ENCODE measurements around the gene LRSAM1. TPM values are rescaled to one million over a fixed set of nuclear protein-coding genes. Genes with fewer than 3 reads are reported as not detected.
A peak's percentile ranks its signal among the peaks of the same experiment; 100 is the strongest.

LRSAM1 gene
- polyA plus RNA-seq, 2 donors = 10.7 to 17.5 TPM

DNA sequence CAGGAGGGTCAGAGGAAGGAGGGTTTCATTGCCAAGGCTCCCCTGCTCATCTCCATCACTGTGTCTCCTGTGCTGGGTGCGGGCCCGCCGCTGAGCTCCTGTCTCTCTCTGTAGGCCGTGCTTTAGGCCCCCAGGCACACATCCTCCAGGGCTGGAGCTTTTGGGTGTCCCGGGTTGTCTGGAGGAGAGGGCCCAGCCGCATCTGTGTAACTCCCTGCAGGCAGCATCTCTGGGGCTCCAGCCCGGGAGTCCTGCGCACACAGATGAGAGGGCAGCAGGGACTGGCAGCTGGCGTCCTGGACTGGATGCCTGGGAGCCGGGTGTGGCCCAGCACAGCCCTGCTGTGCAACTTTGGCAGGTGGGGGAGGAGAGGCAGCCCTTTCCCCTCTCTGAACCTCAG lies 40.2 kb downstream of the LRSAM1 start:
- H3K27me3 ChIP-seq (ENCODE audit: control insufficient read depth in 1 of 2, insufficient read depth in 2 of 2, low read length in 2 of 2) = no peaks in the 10 kb centered on the region
- peaks cover 13 to 48% of the 10 kb centered on the region in 2 donors for H3K36me3 ChIP-seq (ENCODE audit: control insufficient read depth in 2 of 2, insufficient read depth in 2 of 2, low read length in 1 of 2)
- H3K9me3 ChIP-seq (ENCODE audit: control insufficient read depth in 2 of 2, insufficient read depth in 1 of 2, low read depth in 1 of 2, low read length in 1 of 2) = no peaks in the 10 kb centered on the region
- H3K4me1 ChIP-seq (ENCODE audit: control insufficient read depth in 2 of 2, insufficient read depth in 2 of 2, low read length in 1 of 2) = peaks cover 0 to 9% of the 10 kb centered on the region in 2 donors
- WGBS, 2 donors = 83% methylated on average over 10 of the region's 10 CpGs
- no peak overlapping the region for H3K4me3 ChIP-seq (ENCODE audit: low read depth in 1 of 2, low read length in 2 of 2)
- H3K27ac ChIP-seq (ENCODE audit: low read depth in 2 of 2, low read length in 1 of 2) = no peak overlapping the region

GRCh38 chr9:127492616-127493015 lies 41.3 kb downstream of the LRSAM1 start:
- no peak overlapping the region for H3K4me3 ChIP-seq (ENCODE audit: low read depth in 1 of 2, low read length in 2 of 2)
- peaks cover 17 to 56% of the 10 kb centered on the region in 2 donors for H3K36me3 ChIP-seq (ENCODE audit: control insufficient read depth in 2 of 2, insufficient read depth in 2 of 2, low read length in 1 of 2)
- 78 to 83% methylated on average over 14 of the region's 14 CpGs for WGBS, 2 donors
- H3K27ac ChIP-seq (ENCODE audit: low read depth in 2 of 2, low read length in 1 of 2) = no peak overlapping the region
- H3K4me1 ChIP-seq (ENCODE audit: control insufficient read depth in 2 of 2, insufficient read depth in 2 of 2, low read length in 1 of 2) = peaks cover 0 to 13% of the 10 kb centered on the region in 2 donors
- H3K9me3 ChIP-seq (ENCODE audit: control insufficient read depth in 2 of 2, insufficient read depth in 1 of 2, low read depth in 1 of 2, low read length in 1 of 2) = no peaks in the 10 kb centered on the region
- no peaks in the 10 kb centered on the region for H3K27me3 ChIP-seq (ENCODE audit: control insufficient read depth in 1 of 2, insufficient read depth in 2 of 2, low read length in 2 of 2)

DNA sequence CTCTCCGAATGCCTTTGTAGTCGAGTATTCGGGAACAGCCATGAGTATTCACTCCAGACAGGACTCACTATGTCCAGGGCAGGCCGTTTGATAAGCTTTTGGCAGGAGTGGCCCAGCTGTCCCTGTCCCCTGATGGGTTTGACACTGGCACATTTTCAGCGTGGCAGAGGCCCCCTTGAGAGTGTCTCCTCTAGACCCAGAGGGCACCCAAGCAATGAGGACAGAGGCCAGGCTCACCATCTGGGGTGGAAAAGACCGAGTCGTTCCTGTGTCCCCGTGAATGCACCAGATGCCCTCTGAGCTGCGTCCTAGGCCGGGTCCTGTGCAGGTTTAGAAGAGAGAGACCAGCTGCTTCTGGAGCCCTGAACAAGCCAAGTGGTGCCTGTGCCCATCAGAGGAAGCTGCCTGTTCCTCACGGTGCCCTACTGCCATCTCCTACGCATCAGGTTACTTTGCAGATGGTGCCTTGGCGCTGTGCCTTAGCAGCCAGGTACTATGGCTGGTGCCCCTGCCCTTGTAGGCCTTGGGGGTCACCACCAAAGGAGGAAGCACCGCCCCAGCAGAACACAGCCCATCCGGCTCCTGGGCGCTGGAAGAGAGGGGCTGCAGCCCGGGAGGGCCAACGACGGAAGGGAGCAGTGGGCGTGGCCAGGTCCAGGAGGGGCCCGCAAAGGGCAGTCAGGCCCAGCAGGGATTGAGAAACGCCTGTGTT lies 42.4 kb downstream of the LRSAM1 start:
- Histone ChIP-seq H3K27ac (ENCODE audit: low read depth in 2 of 2, low read length in 1 of 2) (peak overlapping the region in 1 of 2 donors; percentile 11), H3K4me1 (ENCODE audit: control insufficient read depth in 2 of 2, insufficient read depth in 2 of 2, low read length in 1 of 2) (peaks cover 0 to 13% of the 10 kb centered on the region in 2 donors), H3K4me3 (ENCODE audit: low read depth in 1 of 2, low read length in 2 of 2) (no peak overlapping the region), H3K27me3 (ENCODE audit: control insufficient read depth in 1 of 2, insufficient read depth in 2 of 2, low read length in 2 of 2) (no peaks in the 10 kb centered on the region), H3K36me3 (ENCODE audit: control insufficient read depth in 2 of 2, insufficient read depth in 2 of 2, low read length in 1 of 2) (peaks cover 23 to 61% of the 10 kb centered on the region in 2 donors), H3K9me3 (ENCODE audit: control insufficient read depth in 2 of 2, insufficient read depth in 1 of 2, low read depth in 1 of 2, low read length in 1 of 2) (no peaks in the 10 kb centered on the region)
- 79% methylated on average over 22 of the region's 22 CpGs for WGBS, 2 donors

DNA sequence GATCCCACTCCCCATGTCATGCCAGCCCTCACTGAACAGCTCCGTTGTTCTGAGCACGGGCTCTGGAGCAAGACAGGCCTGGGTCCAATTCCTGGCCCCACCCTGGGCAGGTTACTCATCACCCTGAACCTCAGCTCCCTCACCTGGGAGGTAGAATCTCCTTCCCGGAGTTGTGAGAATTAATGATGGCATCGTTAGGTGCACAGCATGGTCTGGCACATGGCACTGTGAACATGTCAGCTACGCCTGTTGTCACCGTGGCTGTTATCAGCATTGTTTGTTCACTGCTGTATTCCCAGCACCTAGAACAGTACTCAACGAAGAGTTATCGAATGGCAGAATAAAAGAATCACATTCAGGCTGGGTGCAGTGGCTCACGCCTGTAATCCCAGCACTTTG lies 43.0 kb downstream of the LRSAM1 start:
- Histone ChIP-seq H3K4me3 (ENCODE audit: low read depth in 1 of 2, low read length in 2 of 2) (no peak overlapping the region), H3K27ac (ENCODE audit: low read depth in 2 of 2, low read length in 1 of 2) (peak overlapping the region in 1 of 2 donors; percentile 11), H3K27me3 (ENCODE audit: control insufficient read depth in 1 of 2, insufficient read depth in 2 of 2, low read length in 2 of 2) (no peaks in the 10 kb centered on the region), H3K9me3 (ENCODE audit: control insufficient read depth in 2 of 2, insufficient read depth in 1 of 2, low read depth in 1 of 2, low read length in 1 of 2) (no peaks in the 10 kb centered on the region), H3K4me1 (ENCODE audit: control insufficient read depth in 2 of 2, insufficient read depth in 2 of 2, low read length in 1 of 2) (peaks cover 0 to 13% of the 10 kb centered on the region in 2 donors), H3K36me3 (ENCODE audit: control insufficient read depth in 2 of 2, insufficient read depth in 2 of 2, low read length in 1 of 2) (peaks cover 23 to 57% of the 10 kb centered on the region in 2 donors)
- WGBS, 2 donors = 53 to 73% methylated on average over 9 of the region's 9 CpGs

GRCh38 chr9:127495884-127496555 lies 44.7 kb downstream of the LRSAM1 start:
- 74 to 76% methylated on average over 14 of the region's 14 CpGs for WGBS, 2 donors

DNA sequence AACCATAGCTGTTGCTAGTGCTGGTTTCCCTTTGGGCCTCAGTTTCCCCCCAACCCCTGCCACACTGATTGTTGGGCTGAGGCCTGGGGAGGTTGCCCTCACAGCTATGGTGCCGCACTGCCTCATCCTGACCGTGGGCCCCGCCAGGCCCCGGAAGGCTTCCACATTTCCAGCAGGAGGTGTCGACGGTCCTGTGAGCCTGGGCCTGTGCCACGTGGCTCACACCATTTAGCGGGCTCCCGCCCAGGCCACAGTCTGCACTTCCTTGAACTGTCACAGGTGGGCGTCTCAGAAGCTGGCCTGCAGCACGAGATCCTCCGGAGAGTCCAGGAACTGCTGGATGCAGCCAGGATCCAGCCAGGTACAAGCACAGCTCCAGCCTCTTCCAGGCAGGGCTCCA lies 45.7 kb downstream of the LRSAM1 start:
- no peak overlapping the region for H3K4me3 ChIP-seq (ENCODE audit: low read depth in 1 of 2, low read length in 2 of 2)

More at GRCh38 chr9:127495884-127496555, 44.7 kb downstream of the LRSAM1 start:
- no peak overlapping the region for H3K4me3 ChIP-seq (ENCODE audit: low read depth in 1 of 2, low read length in 2 of 2)
- H3K36me3 ChIP-seq (ENCODE audit: control insufficient read depth in 2 of 2, insufficient read depth in 2 of 2, low read length in 1 of 2) = peaks cover 27 to 55% of the 10 kb centered on the region in 2 donors
- no peaks in the 10 kb centered on the region for H3K27me3 ChIP-seq (ENCODE audit: control insufficient read depth in 1 of 2, insufficient read depth in 2 of 2, low read length in 2 of 2)
- no peaks in the 10 kb centered on the region for H3K9me3 ChIP-seq (ENCODE audit: control insufficient read depth in 2 of 2, insufficient read depth in 1 of 2, low read depth in 1 of 2, low read length in 1 of 2)
- peak overlapping the region in 1 of 2 donors; percentile 56 for H3K27ac ChIP-seq (ENCODE audit: low read depth in 2 of 2, low read length in 1 of 2)
- peaks cover 0 to 13% of the 10 kb centered on the region in 2 donors for H3K4me1 ChIP-seq (ENCODE audit: control insufficient read depth in 2 of 2, insufficient read depth in 2 of 2, low read length in 1 of 2)

GRCh38 chr9:127497656-127498290 lies 46.5 kb downstream of the LRSAM1 start:
- Histone ChIP-seq H3K27me3 (ENCODE audit: control insufficient read depth in 1 of 2, insufficient read depth in 2 of 2, low read length in 2 of 2) (no peaks in the 10 kb centered on the region), H3K36me3 (ENCODE audit: control insufficient read depth in 2 of 2, insufficient read depth in 2 of 2, low read length in 1 of 2) (peaks cover 28 to 45% of the 10 kb centered on the region in 2 donors), H3K27ac (ENCODE audit: low read depth in 2 of 2, low read length in 1 of 2) (peak overlapping the region in 1 of 2 donors; percentile 1), H3K4me3 (ENCODE audit: low read depth in 1 of 2, low read length in 2 of 2) (no peak overlapping the region), H3K4me1 (ENCODE audit: control insufficient read depth in 2 of 2, insufficient read depth in 2 of 2, low read length in 1 of 2) (peaks cover 0 to 13% of the 10 kb centered on the region in 2 donors), H3K9me3 (ENCODE audit: control insufficient read depth in 2 of 2, insufficient read depth in 1 of 2, low read depth in 1 of 2, low read length in 1 of 2) (no peaks in the 10 kb centered on the region)
- WGBS, 2 donors = 90 to 94% methylated on average over 13 of the region's 13 CpGs

More for the DNA sequence above, 45.7 kb downstream of the LRSAM1 start:
- peaks cover 0 to 13% of the 10 kb centered on the region in 2 donors for H3K4me1 ChIP-seq (ENCODE audit: control insufficient read depth in 2 of 2, insufficient read depth in 2 of 2, low read length in 1 of 2)
- H3K27me3 ChIP-seq (ENCODE audit: control insufficient read depth in 1 of 2, insufficient read depth in 2 of 2, low read length in 2 of 2) = no peaks in the 10 kb centered on the region
- H3K27ac ChIP-seq (ENCODE audit: low read depth in 2 of 2, low read length in 1 of 2) = no peak overlapping the region
- peaks cover 28 to 47% of the 10 kb centered on the region in 2 donors for H3K36me3 ChIP-seq (ENCODE audit: control insufficient read depth in 2 of 2, insufficient read depth in 2 of 2, low read length in 1 of 2)
- WGBS, 2 donors = 84 to 87% methylated on average over 12 of the region's 12 CpGs
- no peaks in the 10 kb centered on the region for H3K9me3 ChIP-seq (ENCODE audit: control insufficient read depth in 2 of 2, insufficient read depth in 1 of 2, low read depth in 1 of 2, low read length in 1 of 2)

DNA sequence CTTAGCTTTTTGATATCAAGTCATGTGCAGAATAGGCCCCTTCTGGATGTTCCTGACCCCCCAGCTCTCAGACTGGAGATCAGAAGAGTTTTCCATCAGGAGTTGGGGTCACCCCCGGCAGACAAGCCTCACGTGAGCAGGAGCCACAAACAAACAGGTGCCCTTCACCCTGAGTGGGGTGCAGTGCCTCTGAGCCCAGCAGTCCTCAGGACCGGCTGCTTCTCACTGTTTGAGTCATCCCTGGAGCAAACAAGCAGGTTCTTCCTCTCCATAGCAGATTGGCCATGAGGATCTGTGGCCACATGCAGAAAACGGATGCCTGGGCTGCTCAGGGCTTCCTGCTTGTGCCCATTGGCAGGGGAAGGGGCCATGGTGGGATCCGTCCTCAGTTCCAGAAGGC lies 47.0 kb downstream of the LRSAM1 start:
- peaks cover 0 to 13% of the 10 kb centered on the region in 2 donors for H3K4me1 ChIP-seq (ENCODE audit: control insufficient read depth in 2 of 2, insufficient read depth in 2 of 2, low read length in 1 of 2)
- peak overlapping the region in 1 of 2 donors; percentile 23 for H3K27ac ChIP-seq (ENCODE audit: low read depth in 2 of 2, low read length in 1 of 2)
- peaks cover 30 to 49% of the 10 kb centered on the region in 2 donors for H3K36me3 ChIP-seq (ENCODE audit: control insufficient read depth in 2 of 2, insufficient read depth in 2 of 2, low read length in 1 of 2)
- no peaks in the 10 kb centered on the region for H3K27me3 ChIP-seq (ENCODE audit: control insufficient read depth in 1 of 2, insufficient read depth in 2 of 2, low read length in 2 of 2)
- no peaks in the 10 kb centered on the region for H3K9me3 ChIP-seq (ENCODE audit: control insufficient read depth in 2 of 2, insufficient read depth in 1 of 2, low read depth in 1 of 2, low read length in 1 of 2)
- H3K4me3 ChIP-seq (ENCODE audit: low read depth in 1 of 2, low read length in 2 of 2) = no peak overlapping the region
- WGBS, 2 donors = 64 to 68% methylated on average over 5 of the region's 5 CpGs

GRCh38 chr9:127500399-127500798 lies 49.1 kb downstream of the LRSAM1 start:
- 84 to 86% methylated on average over 6 of the region's 6 CpGs for WGBS, 2 donors
- Histone ChIP-seq H3K27me3 (ENCODE audit: control insufficient read depth in 1 of 2, insufficient read depth in 2 of 2, low read length in 2 of 2) (no peaks in the 10 kb centered on the region), H3K9me3 (ENCODE audit: control insufficient read depth in 2 of 2, insufficient read depth in 1 of 2, low read depth in 1 of 2, low read length in 1 of 2) (no peaks in the 10 kb centered on the region), H3K4me3 (ENCODE audit: low read depth in 1 of 2, low read length in 2 of 2) (no peak overlapping the region), H3K36me3 (ENCODE audit: control insufficient read depth in 2 of 2, insufficient read depth in 2 of 2, low read length in 1 of 2) (peaks cover 31 to 61% of the 10 kb centered on the region in 2 donors), H3K4me1 (ENCODE audit: control insufficient read depth in 2 of 2, insufficient read depth in 2 of 2, low read length in 1 of 2) (peaks cover 0 to 12% of the 10 kb centered on the region in 2 donors), H3K27ac (ENCODE audit: low read depth in 2 of 2, low read length in 1 of 2) (no peak overlapping the region)
